IPS-NIHi11 (cell line): ENCODE measurements around the gene LPP.

Source experiments
- DNase-seq: peaks from one replicate; pipeline ENCODE4 v3.0.0; 2012; ENCODE audit warnings: mixed read lengths, low spot score

The LPP gene

DNA sequence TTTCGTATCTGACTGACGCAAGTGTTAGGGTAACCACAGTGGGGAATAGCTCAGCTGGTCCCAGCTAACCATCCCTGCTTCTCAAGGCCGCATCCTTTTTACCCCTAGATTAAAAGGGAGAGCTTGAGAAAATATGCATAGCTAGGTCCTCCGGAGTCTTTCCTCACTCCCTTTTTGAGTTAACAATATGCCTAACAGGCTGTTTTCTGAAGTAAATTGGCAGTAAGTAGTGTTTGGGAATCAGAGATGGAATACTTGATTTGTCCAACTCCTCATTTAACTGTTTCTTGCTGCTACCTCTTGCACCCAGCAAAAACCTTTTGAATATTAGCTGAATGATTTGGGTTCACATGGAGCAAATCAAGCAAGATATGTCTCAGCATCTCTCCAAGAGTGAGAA is 326.1 kb downstream of the LPP start:
- DNase-seq: no peak

DNA sequence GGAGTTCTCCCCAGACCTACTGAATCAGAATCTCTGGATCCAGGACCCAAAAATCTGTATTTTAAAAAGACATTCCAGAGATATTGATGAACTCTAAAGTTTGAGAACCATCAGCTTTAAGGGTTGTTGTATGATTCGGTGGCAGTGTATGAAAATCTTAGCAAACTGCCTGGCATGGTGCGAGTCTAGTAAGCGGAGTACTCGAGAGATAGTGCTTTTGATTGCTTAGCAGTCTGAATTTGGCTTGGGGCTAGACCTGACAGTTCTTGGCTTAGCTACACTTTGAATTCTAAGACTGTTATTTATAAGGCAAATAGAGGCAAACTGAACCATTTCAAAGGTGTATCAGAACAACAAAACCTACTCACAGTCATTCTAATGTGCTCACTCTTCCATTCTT is 329.0 kb downstream of the LPP start:
- DNase-seq: no peak

DNA sequence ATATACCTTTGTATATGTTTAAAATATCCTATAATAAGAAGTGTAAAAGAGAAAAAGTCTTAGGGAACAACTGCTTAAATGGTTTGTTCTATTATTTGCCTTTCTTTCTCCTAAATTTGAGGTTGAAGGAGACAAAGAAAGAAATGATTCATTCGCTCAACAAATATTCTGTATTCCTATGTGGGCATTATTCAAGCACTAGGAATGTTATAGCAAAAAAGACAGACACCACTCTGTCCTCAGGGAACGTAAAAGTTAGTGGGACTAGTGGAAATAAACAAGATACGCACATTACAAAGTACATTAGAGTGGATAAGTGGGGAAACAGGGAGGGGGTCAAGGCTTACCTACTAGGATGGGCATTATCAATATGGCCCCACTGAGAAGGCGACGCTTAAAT is 332.2 kb downstream of the LPP start:
- no peak for DNase-seq

GRCh38 chr3:188486952-188487351 is 333.0 kb downstream of the LPP start:
- no peak for DNase-seq

DNA sequence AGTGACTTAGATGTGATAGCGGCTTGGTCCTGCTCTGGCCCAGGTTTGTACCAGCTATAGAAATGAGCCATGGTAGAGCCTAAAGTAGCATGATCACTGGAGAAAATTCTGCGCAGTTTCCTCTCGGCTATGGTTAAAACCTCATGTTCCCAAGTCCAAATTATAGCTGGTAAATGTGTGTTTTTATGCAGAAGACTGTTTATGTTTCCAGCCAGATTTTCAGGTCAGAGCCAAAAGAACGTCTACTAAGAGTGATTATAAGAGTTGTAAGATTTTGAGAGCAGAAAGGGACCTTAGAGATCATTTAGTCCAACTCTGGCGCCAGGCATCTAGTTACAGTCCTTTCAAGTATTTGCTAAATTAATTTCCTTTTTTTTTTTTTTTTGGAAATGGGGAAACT is 333.7 kb downstream of the LPP start:
- DNase-seq: no peak

DNA sequence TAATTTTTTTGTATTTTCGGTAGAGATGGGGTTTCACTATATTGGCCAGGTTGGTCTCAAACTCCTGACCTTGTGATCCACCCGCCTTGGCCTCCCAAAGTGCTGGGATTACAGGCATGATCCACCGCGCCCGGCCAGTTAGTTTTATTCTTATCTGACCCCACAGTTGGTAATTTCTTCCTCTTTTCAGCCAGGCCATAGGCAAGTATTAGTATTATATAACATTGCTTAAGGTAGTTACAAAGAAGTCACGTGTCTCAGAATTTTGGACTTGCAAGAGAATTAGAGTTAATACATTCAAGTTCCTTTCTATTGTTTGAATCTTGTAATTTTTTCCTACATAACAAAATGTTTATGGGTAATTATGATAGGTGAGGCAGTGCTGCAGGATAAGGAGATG is 334.8 kb downstream of the LPP start:
- no peak for DNase-seq

- no peak for DNase-seq
Measured at GRCh38 chr3:188489639-188490405, 335.9 kb downstream of the LPP start.

GRCh38 chr3:188490416-188490815 is 336.5 kb downstream of the LPP start:
- DNase-seq: no peak

- no peak for DNase-seq
Measured at GRCh38 chr3:188491276-188491687, 337.3 kb downstream of the LPP start.

DNA sequence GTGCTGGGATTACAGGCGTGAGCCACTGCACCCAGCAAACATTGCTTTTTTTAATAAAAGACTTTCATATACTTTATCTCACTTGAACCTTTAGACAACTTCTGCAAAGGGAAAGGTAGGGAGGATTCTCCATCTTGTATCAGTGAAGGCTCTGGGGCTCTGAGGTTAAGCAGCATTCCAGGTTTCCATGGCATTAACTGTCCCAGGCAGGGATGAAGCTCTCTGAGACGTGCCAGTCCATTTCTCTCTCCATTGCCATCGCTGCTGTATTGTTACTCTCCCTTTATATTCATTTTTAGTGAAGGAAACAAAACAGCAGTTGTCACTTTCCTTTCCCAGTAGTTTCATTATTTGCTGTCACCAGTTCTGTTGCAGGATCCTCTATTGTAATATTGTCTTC is 342.4 kb downstream of the LPP start:
- DNase-seq: no peak

- DNase-seq: no peak
Measured at GRCh38 chr3:188497021-188497420, 343.1 kb downstream of the LPP start.

GRCh38 chr3:188503647-188504046 is 349.7 kb downstream of the LPP start:
- DNase-seq: no peak

GRCh38 chr3:188505151-188505550 is 351.2 kb downstream of the LPP start:
- DNase-seq: no peak

- DNase-seq: no peak
Measured at GRCh38 chr3:188505911-188506310, 352.0 kb downstream of the LPP start.

GRCh38 chr3:188506446-188506845 is 352.5 kb downstream of the LPP start:
- no peak for DNase-seq

- peak; percentile 24 for DNase-seq
Measured at GRCh38 chr3:188507244-188507720, 353.3 kb downstream of the LPP start.

DNA sequence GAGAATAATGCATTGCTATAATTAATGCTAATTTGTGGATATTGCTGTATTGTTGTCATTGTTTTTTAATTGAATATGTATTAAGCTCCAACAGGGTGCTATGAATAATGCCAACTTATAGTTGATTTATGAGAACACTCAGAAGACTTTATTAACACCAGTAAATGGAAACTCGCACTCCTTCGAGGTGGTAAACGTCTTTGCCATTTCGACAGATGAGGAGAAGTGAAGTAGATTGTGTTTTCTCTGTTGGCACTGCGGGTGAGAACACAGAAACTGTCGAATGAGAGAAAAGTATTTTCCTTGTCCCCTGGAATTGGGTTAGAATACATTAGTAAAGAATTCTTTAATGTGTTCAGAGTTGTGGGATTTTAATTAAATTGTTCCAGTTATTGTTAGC is 354.5 kb downstream of the LPP start:
- DNase-seq: no peak

DNA sequence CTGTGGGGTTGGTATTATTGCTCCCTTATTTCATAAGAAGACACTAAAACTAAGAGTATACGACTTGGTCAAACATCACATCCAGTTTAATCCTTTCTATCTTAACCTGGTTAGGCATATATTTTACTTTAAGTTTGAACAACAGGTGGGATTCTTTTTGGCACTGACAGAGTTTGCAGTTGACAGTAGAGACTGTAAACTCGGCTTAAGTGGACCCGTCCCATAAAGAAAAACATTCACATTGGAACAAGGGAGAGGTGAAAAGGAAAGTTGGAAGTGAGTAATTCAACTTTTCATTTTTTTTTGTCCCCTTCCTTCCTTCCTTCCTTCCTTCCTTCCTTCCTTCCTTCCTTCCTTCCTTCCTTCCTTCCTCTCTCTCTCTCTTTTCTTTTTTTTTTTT is 355.4 kb downstream of the LPP start:
- no peak for DNase-seq

- no peak for DNase-seq
Measured at GRCh38 chr3:188510366-188510765, 356.4 kb downstream of the LPP start.

DNA sequence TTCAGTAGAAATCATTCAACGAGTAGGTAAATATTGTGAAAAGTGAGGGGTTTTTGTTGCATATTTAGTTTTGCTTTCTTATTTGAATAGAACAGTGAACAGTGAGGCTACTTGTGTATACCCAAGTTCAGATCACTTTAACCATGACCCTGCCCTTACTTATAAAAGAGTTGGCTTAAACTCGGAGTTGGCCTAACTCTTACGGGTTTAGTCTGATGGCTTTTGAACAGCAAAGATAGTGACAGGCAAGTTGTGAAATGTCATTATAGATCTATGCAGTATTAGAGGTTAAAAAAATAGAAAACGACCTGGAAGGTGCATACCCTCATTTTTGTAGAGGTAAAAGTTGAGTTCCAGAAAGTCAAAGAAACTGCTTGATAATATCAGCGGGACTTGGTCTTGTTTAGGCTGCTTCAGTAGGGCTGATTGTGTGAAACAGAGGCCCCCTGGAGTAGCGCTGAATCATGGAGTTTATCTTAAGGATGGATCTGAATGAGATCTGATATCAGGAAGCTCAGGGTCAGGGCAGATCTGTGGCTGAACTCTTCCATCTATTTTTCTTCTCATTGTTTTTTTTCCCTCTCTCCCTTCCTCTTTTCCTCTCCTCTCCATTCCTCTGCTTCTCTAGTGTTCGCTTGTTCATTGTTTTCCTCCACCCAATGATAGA is 359.8 kb downstream of the LPP start:
- no peak for DNase-seq

- no peak for DNase-seq
Measured at GRCh38 chr3:188516515-188516914, 362.6 kb downstream of the LPP start.

- no peak for DNase-seq
Measured at GRCh38 chr3:188518416-188518815, 364.5 kb downstream of the LPP start.

DNA sequence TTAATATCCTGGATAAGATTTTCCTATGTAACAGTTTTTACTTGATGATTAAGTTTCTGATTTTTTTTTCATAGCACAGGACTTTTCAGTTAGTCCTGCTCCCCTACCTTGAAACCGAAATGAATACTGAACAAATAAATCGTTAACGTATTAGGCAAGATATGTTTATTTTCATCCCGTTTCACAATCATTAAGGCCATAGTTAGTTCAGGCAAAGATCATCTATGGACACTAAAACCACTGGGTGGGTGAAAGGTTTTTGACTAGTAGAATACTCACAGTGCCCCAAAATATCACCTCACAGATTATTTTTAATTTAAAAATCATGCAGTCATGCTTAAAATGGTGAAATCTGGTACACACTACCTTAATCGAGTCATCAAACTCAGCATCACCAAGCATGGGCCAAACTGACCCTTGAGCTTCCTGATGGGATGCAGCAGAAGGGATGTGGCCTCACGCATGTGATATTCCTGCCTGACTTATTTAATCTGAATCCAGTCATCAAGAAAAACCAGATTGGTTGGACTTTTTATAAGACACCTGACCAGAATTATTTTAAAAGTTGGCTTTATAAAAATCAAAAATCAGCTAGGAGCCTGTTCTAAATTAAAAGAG is 365.0 kb downstream of the LPP start:
- no peak for DNase-seq
